COR-L47 (cell line): ENCODE data around the gene HSD17B12.
"Not testable (repeated sequence)": the region's sequence is repeated elsewhere in the genome, so short reads cannot be mapped to it uniquely, and the experiment has no call there.

Experiments used
- DNase-seq: peaks from one replicate; lab custom pipeline; 2025; lab: John Stamatoyannopoulos, UW

The HSD17B12 gene

GRCh38 chr11:43680521-43681400 lies at the start of gene HSD17B12:
HSD17B12 (plus strand) TSS chr11:43680738; CDS start chr11:43680828, 90 bp downstream.
- DNase-seq = peak; percentile 99

GRCh38 chr11:43631732-43632131 lies 48.8 kb upstream of the HSD17B12 start:
- no peak for DNase-seq

DNA sequence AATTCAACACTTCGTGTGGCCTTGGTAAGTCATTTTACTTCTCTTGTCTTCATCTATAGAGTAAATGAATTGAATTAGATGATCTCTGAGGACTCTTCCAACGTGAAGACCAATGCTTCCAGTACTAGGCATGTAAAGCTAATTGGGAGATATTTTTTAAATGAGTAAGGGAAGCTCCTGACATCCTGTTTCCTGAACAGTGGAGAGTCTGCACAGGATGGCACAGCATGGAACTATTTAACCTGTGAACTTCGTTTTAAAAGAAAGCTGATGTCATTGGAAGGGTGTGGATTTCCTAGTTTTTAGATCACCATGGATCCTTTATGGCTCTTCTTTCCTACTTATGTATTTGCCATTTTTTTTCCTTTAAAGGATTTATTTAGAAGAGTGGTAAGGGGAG lies 48.4 kb upstream of the HSD17B12 start:
- no peak for DNase-seq

DNA sequence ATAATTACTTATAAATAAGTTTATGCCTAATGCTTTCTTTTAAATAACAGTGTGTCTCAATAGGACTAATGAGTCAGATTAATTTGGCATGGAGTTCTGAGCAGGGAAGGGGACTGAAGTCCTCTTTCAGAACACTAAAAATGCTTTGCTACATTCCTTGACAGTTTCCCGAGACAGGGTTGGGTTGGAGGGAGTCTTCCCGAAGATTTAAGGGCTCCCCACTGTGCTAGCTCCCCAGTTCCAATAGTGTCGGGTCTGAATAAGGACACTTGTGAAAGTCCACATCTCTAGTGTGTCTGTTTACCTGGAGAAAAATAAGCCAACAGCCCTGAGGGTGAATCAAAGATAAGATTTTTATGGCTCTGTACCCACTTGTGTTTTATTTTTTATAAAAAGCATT lies 41.8 kb upstream of the HSD17B12 start:
- DNase-seq = no peak

GRCh38 chr11:43639224-43639623 lies 41.3 kb upstream of the HSD17B12 start:
- DNase-seq = no peak

DNA sequence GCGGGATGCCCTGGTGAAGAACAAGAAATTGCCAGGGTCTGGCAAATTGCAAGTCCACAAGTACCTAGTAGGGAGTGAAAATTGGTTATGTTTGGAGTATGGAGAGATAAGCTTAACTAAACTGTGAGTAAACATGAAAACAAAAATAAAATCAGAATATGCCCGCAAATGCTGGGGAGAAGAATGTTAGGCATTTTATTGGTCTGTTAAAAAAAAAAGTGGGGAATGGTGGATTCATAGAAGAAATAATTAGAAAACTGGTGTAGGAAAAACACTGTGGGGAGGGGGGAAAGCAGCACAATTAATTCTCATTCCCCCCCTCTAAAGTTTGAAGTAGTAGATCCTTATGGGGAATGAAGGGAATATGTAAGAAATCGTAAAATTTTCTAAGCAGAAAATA lies 40.6 kb upstream of the HSD17B12 start:
- no peak for DNase-seq

GRCh38 chr11:43643898-43644620 lies 36.5 kb upstream of the HSD17B12 start:
- DNase-seq = peak; percentile 65

DNA sequence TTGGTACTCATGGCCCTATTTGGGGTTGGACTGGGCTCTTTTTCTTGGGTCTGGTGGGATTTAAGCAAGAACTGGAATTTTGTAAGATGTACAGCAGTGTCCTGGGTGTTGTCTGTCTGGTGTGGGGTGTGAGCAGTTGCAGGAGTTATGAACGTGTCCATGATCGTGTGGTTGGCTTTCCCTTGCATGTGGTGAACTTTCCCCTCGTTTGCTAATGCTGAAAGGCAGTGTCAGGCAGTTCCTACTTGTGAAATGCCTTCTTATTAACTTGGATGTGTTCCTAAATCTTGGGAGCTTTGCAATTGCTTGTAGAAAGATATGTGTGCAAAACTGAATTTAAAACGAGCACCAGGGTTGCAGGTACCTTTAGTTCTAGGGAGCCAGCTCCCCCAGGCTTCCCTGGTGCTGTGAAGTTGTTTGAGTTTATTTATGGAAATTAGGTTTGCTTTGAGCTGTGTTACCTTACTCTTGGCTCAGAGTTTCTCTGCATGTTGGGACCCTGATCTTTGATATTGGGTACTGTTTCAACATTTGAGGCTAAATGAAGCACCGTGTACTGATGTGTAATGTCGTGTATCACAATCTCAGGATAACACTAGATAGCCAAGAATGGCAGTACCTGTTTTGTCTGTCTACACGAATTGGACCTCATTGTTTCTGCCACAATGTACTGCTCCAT lies 35.8 kb upstream of the HSD17B12 start:
- no peak for DNase-seq

- DNase-seq = no peak
These were observed 33.8 kb upstream of the HSD17B12 start for GRCh38 chr11:43646767-43647166.

GRCh38 chr11:43648888-43649287 lies 31.6 kb upstream of the HSD17B12 start:
- DNase-seq = no peak

- no peak for DNase-seq
These were observed 31.0 kb upstream of the HSD17B12 start for GRCh38 chr11:43649501-43649900.

DNA sequence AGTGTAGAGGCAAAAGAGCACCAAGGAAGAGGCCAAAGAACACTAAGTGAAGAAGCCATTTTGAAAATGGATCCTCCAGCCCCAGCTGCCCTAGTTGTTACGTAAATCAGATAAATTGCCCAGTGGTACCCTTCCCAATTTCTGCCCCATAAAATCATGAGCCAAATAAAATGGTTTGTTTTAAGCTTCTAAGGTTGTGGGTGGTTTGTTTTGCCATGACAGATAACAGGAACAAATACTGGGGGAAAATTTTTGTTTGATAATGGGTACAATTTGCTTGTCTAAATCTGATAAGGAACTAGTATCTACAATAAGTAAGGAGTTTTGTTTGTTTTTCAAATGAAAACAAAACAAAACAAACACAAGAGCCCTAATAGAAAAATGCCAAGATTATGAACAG lies 30.6 kb upstream of the HSD17B12 start:
- DNase-seq = no peak

DNA sequence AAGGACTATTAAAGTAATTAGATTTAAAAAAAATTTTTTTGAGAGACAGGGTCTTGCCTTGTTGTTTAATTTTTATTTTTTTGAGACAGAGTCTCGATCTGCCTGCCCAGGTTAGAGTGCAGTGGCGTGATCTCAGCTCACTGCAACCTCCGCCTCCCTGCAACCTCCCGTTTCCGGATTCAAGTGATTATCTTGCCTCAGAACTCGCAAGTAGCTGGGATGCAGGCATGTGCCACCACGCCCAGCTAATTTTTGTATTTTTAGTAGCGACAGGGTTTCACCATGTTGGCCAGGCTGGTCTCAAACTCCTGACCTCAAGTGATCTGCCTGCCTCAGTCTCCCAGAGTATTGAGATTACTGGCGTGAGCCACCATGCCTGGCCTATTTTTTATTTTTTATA lies 17.5 kb upstream of the HSD17B12 start:
- DNase-seq = not testable (repeated sequence)

DNA sequence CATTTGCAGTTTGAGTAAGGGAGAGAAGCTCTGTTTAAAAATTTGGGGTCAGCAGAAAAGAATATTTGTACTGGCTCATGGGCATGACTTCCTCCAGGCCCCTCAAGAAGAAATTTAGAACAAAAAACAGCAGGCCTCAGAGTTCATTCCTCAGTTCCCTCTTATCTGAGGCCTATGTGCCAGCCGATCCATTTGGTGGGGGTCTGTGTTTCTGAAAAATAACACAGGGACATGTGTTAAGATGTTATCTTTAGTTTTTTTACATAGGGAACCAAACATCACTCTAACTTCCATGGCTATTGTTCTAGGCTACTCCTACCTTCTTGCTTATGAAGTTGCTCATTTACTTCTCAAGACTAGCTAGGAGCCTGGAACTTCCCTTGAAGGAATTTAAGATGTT lies 16.2 kb upstream of the HSD17B12 start:
- no peak for DNase-seq

GRCh38 chr11:43671284-43671683 lies 9.3 kb upstream of the HSD17B12 start:
- DNase-seq = not testable (repeated sequence)

DNA sequence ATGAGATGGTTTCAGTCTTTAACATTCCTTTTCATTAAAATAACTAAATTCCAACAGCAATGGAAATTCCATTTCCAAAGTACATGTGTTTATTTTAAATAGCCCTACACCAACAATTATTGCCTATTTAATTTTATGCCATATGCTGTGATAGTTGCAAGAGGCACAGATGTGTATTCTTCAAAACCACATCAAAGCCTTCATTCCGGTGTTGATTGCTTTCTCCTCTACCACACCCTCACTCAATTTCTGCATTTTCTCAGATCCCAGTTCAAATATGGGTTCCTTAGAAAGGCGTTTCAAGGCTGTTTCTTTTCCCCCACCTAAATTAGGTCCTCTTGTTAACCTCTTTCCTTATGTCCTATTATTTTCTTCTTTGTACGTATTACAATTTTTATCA lies 6.0 kb upstream of the HSD17B12 start:
- DNase-seq = no peak

DNA sequence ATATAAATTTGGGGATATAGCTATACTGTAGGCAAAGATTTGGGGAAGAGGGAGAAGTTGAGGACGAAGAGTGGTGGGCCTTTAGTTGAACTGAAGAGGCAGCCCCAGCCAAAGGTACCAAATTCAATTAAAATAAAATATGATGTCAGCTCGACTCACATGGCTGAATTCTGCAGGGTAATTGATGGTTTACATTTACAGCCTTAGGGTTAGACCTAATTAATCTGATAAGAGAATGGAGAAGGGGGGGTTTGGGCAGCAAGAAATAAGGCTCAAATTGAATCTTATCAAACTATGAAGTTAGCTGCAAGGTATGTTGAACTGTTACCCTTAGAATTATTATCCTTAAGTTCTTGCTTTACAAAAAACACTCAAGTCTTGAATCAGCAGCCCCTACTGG lies 3.6 kb upstream of the HSD17B12 start:
- no peak for DNase-seq

- no peak for DNase-seq
These were observed 934 bp downstream of the HSD17B12 start for GRCh38 chr11:43681401-43681942.

- DNase-seq = not testable (repeated sequence)
These were observed 1.5 kb downstream of the HSD17B12 start for GRCh38 chr11:43682081-43682480.

DNA sequence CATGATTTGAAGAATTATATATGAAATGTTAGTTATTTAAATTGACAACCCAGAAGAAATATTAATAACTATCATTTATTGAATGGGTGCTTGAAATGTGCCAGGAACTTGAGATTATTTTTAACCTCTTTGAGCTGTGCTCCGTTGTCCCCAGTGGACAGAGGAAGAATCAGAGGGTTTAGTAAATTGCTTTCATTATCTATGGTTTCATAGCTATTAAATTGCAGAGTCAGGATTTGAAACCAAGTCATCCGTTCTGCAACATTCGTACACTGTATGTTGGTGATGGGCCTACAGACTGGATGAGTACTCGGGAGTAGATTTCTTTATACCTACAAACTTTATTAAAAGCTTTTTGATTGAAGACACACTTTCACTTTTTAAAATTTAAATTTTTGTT lies 4.9 kb downstream of the HSD17B12 start:
- DNase-seq = no peak

- DNase-seq = no peak
These were observed 5.7 kb downstream of the HSD17B12 start for GRCh38 chr11:43686207-43686606.

- DNase-seq = no peak
These were observed 6.7 kb downstream of the HSD17B12 start for GRCh38 chr11:43687120-43687791.
